Naive thymus-derived CD4-positive, alpha-beta T cell (primary cell): ENCODE results near the gene C10orf90. TPM values are rescaled to one million over a fixed set of nuclear protein-coding genes. Genes with fewer than 3 reads are reported as not detected.

Experiments used
- ATAC-seq: fragments of 150-1000 bp; cut with Tn5 transposase; 2 replicates; pipeline ENCODE4 v1.10.0; 2021; ENCODE audit warnings: mild to moderate bottlenecking, moderate library complexity
- CTCF ChIA-PET: fragments of 350-600 bp; sonication (Branson Sonifier 250); formaldehyde crosslinking; loops from one replicate; lab custom pipeline; 2021; ENCODE audit warnings: antibody characterized with exemption; lab: Charles Lee
- POLR2A ChIA-PET: fragments of 350-600 bp; sonication (Branson Sonifier 250); formaldehyde crosslinking; loops from one replicate; lab custom pipeline; 2021; ENCODE audit warnings: antibody characterized with exemption, inconsistent platforms; lab: Charles Lee
- DNase-seq, 9 donors: peaks; one replicate each; pipeline versions ENCODE4 v3.0.0 to v3.0.0-alpha.2; 2020 to 2022; ENCODE audit warnings: mixed read lengths in 1 of 9
- H3K27ac ChIP-seq: one replicate; pipeline ENCODE4 v1.7.0; 2013; ENCODE audit warnings: mild to moderate bottlenecking, low read depth, low read length, moderate library complexity
- H3K27me3 ChIP-seq, 2 donors: one replicate each; pipeline ENCODE4 v1.7.0; 2013; ENCODE audit warnings: low read length in 2 of 2, mild to moderate bottlenecking in 2 of 2, moderate library complexity in 2 of 2; ENCODE audit not compliant: control insufficient read depth in 2 of 2, insufficient read depth in 2 of 2
- H3K36me3 ChIP-seq, 3 experiments: 1 replicate in 2 of 3; 2 replicates in 1 of 3; pipeline ENCODE4 v1.7.0; 2013; ENCODE audit warnings: low read length in 3 of 3, mild to moderate bottlenecking in 3 of 3, moderate library complexity in 1 of 3; ENCODE audit not compliant: insufficient read depth in 3 of 3, control insufficient read depth in 2 of 3
- H3K4me1 ChIP-seq, 2 donors: one replicate each; pipeline ENCODE4 v1.7.0; 2013; ENCODE audit warnings: low read length in 2 of 2, mild to moderate bottlenecking in 2 of 2, moderate library complexity in 1 of 2; ENCODE audit not compliant: control insufficient read depth in 2 of 2, insufficient read depth in 2 of 2
- H3K4me3 ChIP-seq: 2 replicates; pipeline ENCODE4 v1.7.0; 2013; ENCODE audit warnings: mild to moderate bottlenecking, low read length
- H3K9me3 ChIP-seq, 3 experiments: 1 replicate in 2 of 3; 2 replicates in 1 of 3; pipeline ENCODE4 v1.7.0; 2013; ENCODE audit warnings: low read length in 3 of 3; ENCODE audit not compliant: control insufficient read depth in 2 of 3
- H3K27ac Mint-ChIP-seq, 9 donors: one replicate each; pipeline ENCODE4 v1.8.0; 2020 to 2022; ENCODE audit warnings: mixed read lengths in 9 of 9, mild to moderate bottlenecking in 8 of 9, moderate library complexity in 5 of 9, inconsistent platforms in 2 of 9
- H3K27me3 Mint-ChIP-seq, 5 donors: one replicate each; pipeline ENCODE4 v1.8.0; 2021 to 2022; ENCODE audit warnings: mixed read lengths in 5 of 5, mild to moderate bottlenecking in 1 of 5
- H3K36me3 Mint-ChIP-seq, 5 donors: one replicate each; pipeline ENCODE4 v1.8.0; 2020 to 2022; ENCODE audit warnings: mixed read lengths in 5 of 5, mild to moderate bottlenecking in 3 of 5, inconsistent platforms in 1 of 5
- H3K4me1 Mint-ChIP-seq, 7 donors: one replicate each; pipeline ENCODE4 v1.8.0; 2020 to 2022; ENCODE audit warnings: mixed read lengths in 7 of 7, mild to moderate bottlenecking in 3 of 7, inconsistent platforms in 1 of 7
- H3K4me3 Mint-ChIP-seq, 10 donors: one replicate each; pipeline ENCODE4 v1.8.0; 2020 to 2022; ENCODE audit warnings: mild to moderate bottlenecking in 10 of 10, mixed read lengths in 10 of 10, moderate library complexity in 6 of 10, inconsistent platforms in 2 of 10
- H3K9me3 Mint-ChIP-seq, 11 donors: one replicate each; pipeline ENCODE4 v1.8.0; 2020 to 2022; ENCODE audit warnings: mixed read lengths in 11 of 11, mild to moderate bottlenecking in 4 of 11, inconsistent platforms in 1 of 11, moderate library complexity in 1 of 11
- intact Hi-C, 2 donors: fragments of 100-400 bp; cut with micrococcal nuclease; formaldehyde crosslinking; loops; one replicate each; pipeline ENCODE4 v1.15.1; 2023
- polyA plus RNA-seq, 2 donors: library from polyadenylated mRNA; unstranded; fragments of 300-500 nt; fragmentation: Illumina TruSeq; gene quantifications; one replicate each; pipeline ENCODE4 v1.2.3, GENCODE V29; 2021
- total RNA-seq, 6 experiments: library from RNA in 5 of 6; stranded (reverse) in 5 of 6; gene quantifications; 1 replicate in 5 of 6; 2 replicates in 1 of 6; pipeline ENCODE4 v1.2.3 and lab custom pipeline; 2021 to 2026

C10orf90 gene
- total and polyA plus RNA-seq, 7 experiments from 2014 or later: not detected

DNA sequence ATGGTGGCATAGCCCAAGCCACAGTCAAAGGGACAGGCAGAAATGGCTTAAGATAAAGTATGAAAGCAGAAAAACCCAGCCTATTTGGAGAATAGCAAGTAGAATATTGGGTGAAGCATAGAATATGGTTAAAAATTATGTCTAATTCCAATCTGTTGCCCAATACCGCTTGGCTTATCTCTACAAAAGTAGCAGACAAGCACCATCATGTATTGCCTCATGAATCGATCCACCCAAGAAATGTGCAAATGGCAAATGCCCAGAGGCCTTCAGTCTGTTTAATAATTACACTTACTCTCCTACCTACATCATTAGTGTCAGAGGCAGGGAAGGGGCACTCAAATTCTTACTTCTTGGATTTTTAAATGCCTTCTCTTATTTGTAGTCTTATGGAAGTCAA is 151.3 kb downstream of the C10orf90 start:
- POLR2A ChIA-PET: no interaction called here
- H3K27me3 ChIP-seq: no peaks in the 10 kb centered on the region
- no peak for ATAC-seq

GRCh38 chr10:126518218-126519080 is 152.0 kb downstream of the C10orf90 start:
- Histone ChIP-seq H3K4me3 (no peak overlapping the region), H3K27ac (no peak overlapping the region), H3K36me3 (no peaks in the 10 kb centered on the region), H3K4me1 (no peaks in the 10 kb centered on the region), H3K9me3 (no peaks in the 10 kb centered on the region), H3K27me3 (no peaks in the 10 kb centered on the region)
- H3K4me3 Mint-ChIP-seq: no peak overlapping the region
- H3K27ac Mint-ChIP-seq: no peak overlapping the region
- CTCF ChIA-PET: no interaction called here
- intact Hi-C loops: no loop called here
- ATAC-seq: no peak
- peaks cover 0 to 4% (median 0%) of the 10 kb centered on the region in 11 donors for H3K9me3 Mint-ChIP-seq
- H3K27me3 Mint-ChIP-seq: peaks cover 0 to 10% (median 0%) of the 10 kb centered on the region in 5 donors
- no peak for DNase-seq
- no peaks in the 10 kb centered on the region for H3K4me1 Mint-ChIP-seq
- no peaks in the 10 kb centered on the region for H3K36me3 Mint-ChIP-seq
- POLR2A ChIA-PET: no interaction called here

More for the DNA sequence above, 151.3 kb downstream of the C10orf90 start:
- Mint-ChIP-seq H3K36me3 (no peaks in the 10 kb centered on the region), H3K27ac (no peak overlapping the region), H3K27me3 (peaks cover 0 to 10% (median 0%) of the 10 kb centered on the region in 5 donors), H3K4me1 (no peaks in the 10 kb centered on the region), H3K9me3 (peaks cover 0 to 4% (median 0%) of the 10 kb centered on the region in 11 donors), H3K4me3 (no peak overlapping the region)
- Histone ChIP-seq H3K36me3 (no peaks in the 10 kb centered on the region), H3K4me3 (no peak overlapping the region), H3K9me3 (no peaks in the 10 kb centered on the region), H3K4me1 (no peaks in the 10 kb centered on the region), H3K27ac (no peak overlapping the region)
- intact Hi-C loops: no loop called here
- CTCF ChIA-PET: no interaction called here
- no peak for DNase-seq

GRCh38 chr10:126516515-126516914 is 154.0 kb downstream of the C10orf90 start:
- H3K27ac Mint-ChIP-seq: no peak overlapping the region
- H3K36me3 Mint-ChIP-seq: no peaks in the 10 kb centered on the region
- Histone ChIP-seq H3K27ac (no peak overlapping the region), H3K4me3 (no peak overlapping the region), H3K27me3 (no peaks in the 10 kb centered on the region), H3K36me3 (no peaks in the 10 kb centered on the region), H3K4me1 (no peaks in the 10 kb centered on the region), H3K9me3 (no peaks in the 10 kb centered on the region)
- no peak overlapping the region for H3K4me3 Mint-ChIP-seq
- peaks cover 0 to 4% (median 0%) of the 10 kb centered on the region in 11 donors for H3K9me3 Mint-ChIP-seq
- H3K27me3 Mint-ChIP-seq: peaks cover 0 to 6% (median 0%) of the 10 kb centered on the region in 5 donors
- no peak for ATAC-seq
- H3K4me1 Mint-ChIP-seq: no peaks in the 10 kb centered on the region
- intact Hi-C loops: no loop called here
- CTCF ChIA-PET: no interaction called here
- DNase-seq: no peak
- POLR2A ChIA-PET: no interaction called here

DNA sequence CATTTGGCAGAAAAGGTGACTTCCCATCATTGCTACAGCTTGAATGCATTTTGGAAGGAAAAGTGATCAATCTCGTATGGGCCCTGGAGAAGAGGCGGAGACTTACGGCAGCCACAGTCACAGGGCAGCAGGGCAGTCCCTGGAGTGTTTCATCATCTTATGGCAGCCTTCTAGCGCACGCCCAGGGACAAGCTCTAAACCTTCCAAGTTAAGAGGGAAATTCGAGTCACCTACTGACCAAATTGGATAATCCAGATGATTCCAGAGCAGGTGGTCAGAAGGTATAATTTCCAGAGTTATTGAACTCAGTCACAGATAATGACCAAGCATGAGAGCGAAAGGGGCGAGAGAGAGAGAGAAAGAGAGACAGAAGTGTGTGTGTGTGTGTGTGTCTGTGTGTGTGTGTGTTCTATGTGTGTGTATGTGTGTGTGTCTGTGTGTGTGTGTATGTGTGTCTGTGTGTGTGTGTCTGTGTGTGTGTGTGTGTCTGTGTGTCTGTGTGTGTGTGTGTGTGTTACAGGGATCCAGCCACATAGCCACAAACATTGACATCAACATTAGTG is 158.5 kb downstream of the C10orf90 start:
- no peak for ATAC-seq
- intact Hi-C loops: no loop called here
- Histone ChIP-seq H3K9me3 (no peaks in the 10 kb centered on the region), H3K36me3 (no peaks in the 10 kb centered on the region), H3K4me1 (no peaks in the 10 kb centered on the region), H3K27ac (no peak overlapping the region), H3K4me3 (no peak overlapping the region), H3K27me3 (no peaks in the 10 kb centered on the region)
- Mint-ChIP-seq H3K4me3 (no peak overlapping the region), H3K4me1 (no peaks in the 10 kb centered on the region), H3K27ac (no peak overlapping the region), H3K9me3 (peaks cover 0 to 1% (median 0%) of the 10 kb centered on the region in 11 donors), H3K36me3 (no peaks in the 10 kb centered on the region), H3K27me3 (peaks cover 0 to 6% (median 0%) of the 10 kb centered on the region in 5 donors)
- CTCF ChIA-PET: no interaction called here
- POLR2A ChIA-PET: no interaction called here
- no peak for DNase-seq

DNA sequence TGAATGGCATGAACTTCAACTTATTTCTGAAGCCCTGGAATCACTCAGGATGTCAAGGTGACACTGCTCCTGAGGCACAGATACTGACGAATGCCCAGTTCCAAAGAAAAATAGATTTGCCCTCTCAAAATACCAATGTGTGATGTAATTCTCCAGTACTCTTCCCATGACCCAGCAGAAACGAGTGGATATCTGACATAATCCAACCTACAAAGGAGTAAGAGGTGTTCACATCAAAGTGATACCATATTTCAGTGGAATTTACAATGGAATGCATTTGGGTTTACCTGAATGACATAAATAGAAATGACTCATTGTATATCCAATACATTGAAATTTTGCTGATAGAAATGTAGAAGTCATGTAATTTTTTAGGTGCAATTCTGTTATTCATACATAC is 161.3 kb downstream of the C10orf90 start:
- Histone ChIP-seq H3K27me3 (no peaks in the 10 kb centered on the region), H3K27ac (no peak overlapping the region), H3K4me1 (no peaks in the 10 kb centered on the region), H3K4me3 (no peak overlapping the region), H3K36me3 (no peaks in the 10 kb centered on the region), H3K9me3 (no peaks in the 10 kb centered on the region)
- ChIA-PET CTCF (no interaction called here), POLR2A (no interaction called here)
- H3K36me3 Mint-ChIP-seq: no peaks in the 10 kb centered on the region
- peaks cover 0 to 3% (median 0%) of the 10 kb centered on the region in 11 donors for H3K9me3 Mint-ChIP-seq
- ATAC-seq (no peak), DNase-seq (no peak)
- intact Hi-C loops: loop anchor here in 1 of 2 donors (10.0 kb wide), 1 partner anchor 524 kb away; no protein-coding TSS in a partner anchor
- H3K27me3 Mint-ChIP-seq: peaks cover 0 to 7% (median 0%) of the 10 kb centered on the region in 5 donors
- no peaks in the 10 kb centered on the region for H3K4me1 Mint-ChIP-seq
- H3K27ac Mint-ChIP-seq: no peak overlapping the region
- H3K4me3 Mint-ChIP-seq: no peak overlapping the region

DNA sequence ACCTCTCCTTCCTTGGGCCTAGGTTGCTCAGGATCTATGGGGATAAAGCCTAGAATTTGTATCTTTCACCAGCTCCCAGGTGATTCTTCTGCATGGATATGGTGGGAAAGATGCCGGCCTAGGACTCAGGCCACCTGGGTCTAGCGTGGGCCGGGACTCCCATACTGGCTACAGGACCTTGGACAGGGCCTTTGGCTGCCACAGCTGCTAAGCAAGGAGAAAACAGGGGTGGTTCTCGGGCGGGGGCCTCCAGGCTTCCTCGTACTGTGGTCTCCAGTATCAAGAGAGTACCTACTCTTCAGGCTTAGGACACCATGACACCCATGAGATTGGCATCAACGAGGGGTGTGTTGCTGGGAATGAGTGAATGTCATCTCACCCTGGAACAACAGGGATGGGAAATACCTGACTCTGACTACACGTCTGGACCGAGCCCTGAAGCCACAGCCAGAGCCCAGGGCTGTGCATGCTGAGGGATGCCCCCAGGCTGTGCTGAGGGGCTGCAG is 161.9 kb downstream of the C10orf90 start:
- ATAC-seq: no peak
- POLR2A ChIA-PET: no interaction called here
- intact Hi-C loops: loop anchor here in 1 of 2 donors (10.0 kb wide), 1 partner anchor 524 kb away; no protein-coding TSS in a partner anchor

More for the DNA sequence above, 161.9 kb downstream of the C10orf90 start:
- H3K27ac Mint-ChIP-seq: no peak overlapping the region
- H3K4me1 Mint-ChIP-seq: no peaks in the 10 kb centered on the region
- Histone ChIP-seq H3K4me3 (no peak overlapping the region), H3K27me3 (no peaks in the 10 kb centered on the region), H3K9me3 (no peaks in the 10 kb centered on the region), H3K36me3 (no peaks in the 10 kb centered on the region), H3K4me1 (no peaks in the 10 kb centered on the region), H3K27ac (no peak overlapping the region)
- no peaks in the 10 kb centered on the region for H3K36me3 Mint-ChIP-seq
- no peak for DNase-seq
- CTCF ChIA-PET: no interaction called here
- H3K9me3 Mint-ChIP-seq: peaks cover 0 to 3% (median 0%) of the 10 kb centered on the region in 11 donors
- no peak overlapping the region for H3K4me3 Mint-ChIP-seq
- peaks cover 0 to 7% (median 0%) of the 10 kb centered on the region in 5 donors for H3K27me3 Mint-ChIP-seq
